Glutamatergic neuron (in vitro differentiated cells): Measurements from ENCODE around the gene ITFG1. TPM values are rescaled to one million over a fixed set of nuclear protein-coding genes. Genes with fewer than 3 reads are reported as not detected.

Source experiments
- DNase-seq: peaks from one replicate; pipeline ENCODE4 v3.0.0; 2022
- H3K27ac Mint-ChIP-seq: one replicate; pipeline ENCODE4 v1.8.0; 2020; ENCODE audit warnings: mild to moderate bottlenecking, mixed read lengths, inconsistent platforms; ENCODE audit not compliant: unreplicated experiment
- H3K27me3 Mint-ChIP-seq: one replicate; pipeline ENCODE4 v1.8.0; 2020; ENCODE audit warnings: mild to moderate bottlenecking, moderate library complexity, mixed read lengths, inconsistent platforms; ENCODE audit not compliant: unreplicated experiment
- H3K36me3 Mint-ChIP-seq: one replicate; pipeline ENCODE4 v1.8.0; 2020; ENCODE audit warnings: mild to moderate bottlenecking, mixed read lengths, inconsistent platforms; ENCODE audit not compliant: unreplicated experiment
- H3K4me1 Mint-ChIP-seq: one replicate; pipeline ENCODE4 v1.8.0; 2020; ENCODE audit warnings: mild to moderate bottlenecking, low read depth, mixed read lengths, inconsistent platforms; ENCODE audit not compliant: unreplicated experiment
- H3K4me3 Mint-ChIP-seq: one replicate; pipeline ENCODE4 v1.8.0; 2020; ENCODE audit warnings: mild to moderate bottlenecking, mixed read lengths, inconsistent platforms; ENCODE audit not compliant: unreplicated experiment
- H3K9me3 Mint-ChIP-seq: one replicate; pipeline ENCODE4 v1.8.0; 2020; ENCODE audit warnings: mild to moderate bottlenecking, moderate library complexity, mixed read lengths, inconsistent platforms; ENCODE audit not compliant: unreplicated experiment
- total RNA-seq: library from RNA; stranded (reverse); fragmentation: NEBNext Ultra II Directional; extraction: Animal tissue kit (Norgen Biotek cat#: 25700); gene quantifications from one replicate; pipeline ENCODE4 v1.2.1, GENCODE V29; 2021; ENCODE audit not compliant: unreplicated experiment
- TF ChIP-seq, protein P1 (sequence below): fragments of 200-600 bp; sonication (generic); IDR thresholded peaks from one replicate; pipeline ENCODE4 v1.5.0; 2021; ENCODE audit not compliant: partially characterized antibody, unreplicated experiment

Gene ITFG1
- total RNA-seq, 1 donor from 2014 or later, result 68.7 TPM

DNA sequence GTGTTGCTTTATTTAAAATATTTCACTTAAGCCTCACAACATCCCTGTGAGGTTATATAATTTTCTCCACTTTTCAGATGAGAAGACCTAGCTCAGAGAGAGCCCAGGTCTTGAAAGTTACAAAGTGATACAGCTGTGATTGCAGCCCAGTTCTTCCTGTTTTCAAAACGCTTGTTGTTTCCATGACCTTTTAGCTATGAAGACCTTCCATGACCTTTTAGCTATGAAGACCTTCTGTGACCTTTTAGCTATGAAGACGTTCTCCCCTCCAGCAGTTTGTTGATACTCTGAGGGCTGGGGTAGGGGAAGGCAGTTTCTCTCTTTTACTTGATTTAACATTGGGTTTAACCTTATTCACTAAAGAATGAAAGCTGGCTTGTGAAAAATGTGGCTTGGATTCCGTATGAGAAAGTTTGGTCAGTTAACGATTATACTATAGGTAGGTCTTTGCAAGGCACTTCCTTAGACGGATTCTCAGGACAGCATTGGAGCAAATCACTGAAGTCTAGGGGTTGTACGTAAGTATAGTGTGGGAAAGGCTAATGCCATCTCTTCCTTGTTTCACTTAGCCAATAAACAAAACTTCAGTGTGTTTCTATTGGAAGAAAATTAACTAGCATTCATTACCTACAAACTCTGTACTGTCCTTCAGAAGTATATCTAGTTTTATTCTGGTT lies 21.0 kb upstream of the ITFG1 start:
- Mint-ChIP-seq H3K36me3 (no peaks in the 10 kb centered on the region), H3K27me3 (peaks cover 3% of the 10 kb centered on the region), H3K27ac (no peak overlapping the region), H3K4me1 (peaks cover 2% of the 10 kb centered on the region), H3K4me3 (no peak overlapping the region), H3K9me3 (no peaks in the 10 kb centered on the region)
- TF ChIP-seq, protein P1, sequence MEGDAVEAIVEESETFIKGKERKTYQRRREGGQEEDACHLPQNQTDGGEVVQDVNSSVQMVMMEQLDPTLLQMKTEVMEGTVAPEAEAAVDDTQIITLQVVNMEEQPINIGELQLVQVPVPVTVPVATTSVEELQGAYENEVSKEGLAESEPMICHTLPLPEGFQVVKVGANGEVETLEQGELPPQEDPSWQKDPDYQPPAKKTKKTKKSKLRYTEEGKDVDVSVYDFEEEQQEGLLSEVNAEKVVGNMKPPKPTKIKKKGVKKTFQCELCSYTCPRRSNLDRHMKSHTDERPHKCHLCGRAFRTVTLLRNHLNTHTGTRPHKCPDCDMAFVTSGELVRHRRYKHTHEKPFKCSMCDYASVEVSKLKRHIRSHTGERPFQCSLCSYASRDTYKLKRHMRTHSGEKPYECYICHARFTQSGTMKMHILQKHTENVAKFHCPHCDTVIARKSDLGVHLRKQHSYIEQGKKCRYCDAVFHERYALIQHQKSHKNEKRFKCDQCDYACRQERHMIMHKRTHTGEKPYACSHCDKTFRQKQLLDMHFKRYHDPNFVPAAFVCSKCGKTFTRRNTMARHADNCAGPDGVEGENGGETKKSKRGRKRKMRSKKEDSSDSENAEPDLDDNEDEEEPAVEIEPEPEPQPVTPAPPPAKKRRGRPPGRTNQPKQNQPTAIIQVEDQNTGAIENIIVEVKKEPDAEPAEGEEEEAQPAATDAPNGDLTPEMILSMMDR, result no peak
- DNase-seq, result no peak

DNA sequence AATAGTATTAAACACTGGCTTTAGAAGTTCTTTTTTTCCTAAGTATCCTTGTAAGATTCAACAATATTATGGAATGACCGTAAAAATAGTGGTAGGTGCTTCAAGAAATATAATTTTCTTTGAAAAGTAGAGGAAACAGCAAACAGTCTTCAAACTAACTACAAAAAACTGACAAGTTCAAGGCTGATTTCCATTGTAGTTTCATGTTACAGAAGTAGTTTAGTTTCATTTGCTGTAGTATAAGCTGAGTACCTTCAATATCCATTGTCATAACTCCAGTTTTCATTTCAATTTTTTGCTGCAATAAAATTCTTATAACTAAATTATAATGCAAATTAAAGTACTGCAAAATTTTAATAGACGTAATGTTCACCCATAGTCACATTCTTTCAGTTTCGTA lies 19.5 kb upstream of the ITFG1 start:
- H3K4me1 Mint-ChIP-seq, result peaks cover 2% of the 10 kb centered on the region
- H3K9me3 Mint-ChIP-seq, result no peaks in the 10 kb centered on the region

DNA sequence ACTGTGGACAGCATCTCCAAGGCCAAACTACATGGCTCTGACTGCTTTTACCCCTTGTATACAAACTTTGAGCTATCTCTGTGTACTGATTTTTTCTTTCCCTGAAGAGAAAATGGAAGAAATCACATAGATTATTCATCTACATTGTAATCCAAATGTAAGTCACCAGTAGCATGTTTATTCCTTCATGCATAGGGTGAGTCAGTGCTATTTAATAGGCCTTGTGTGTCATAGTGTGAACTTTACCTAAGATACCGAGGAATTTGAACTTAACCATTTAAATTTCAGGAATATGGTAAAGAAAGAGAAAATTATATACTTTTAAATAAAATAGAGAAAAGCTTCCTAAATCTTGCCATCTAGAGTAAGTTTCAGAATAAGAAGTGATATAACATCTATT lies 16.8 kb upstream of the ITFG1 start:
- no peaks in the 10 kb centered on the region for H3K36me3 Mint-ChIP-seq
- no peaks in the 10 kb centered on the region for H3K9me3 Mint-ChIP-seq
- no peak overlapping the region for H3K4me3 Mint-ChIP-seq
- peaks cover 2% of the 10 kb centered on the region for H3K4me1 Mint-ChIP-seq
- TF ChIP-seq, protein P1, result no peak
- no peak overlapping the region for H3K27ac Mint-ChIP-seq
- no peak for DNase-seq
- H3K27me3 Mint-ChIP-seq, result peaks cover 3% of the 10 kb centered on the region

More for the DNA sequence above, 19.5 kb upstream of the ITFG1 start:
- Mint-ChIP-seq H3K27me3 (peaks cover 3% of the 10 kb centered on the region), H3K27ac (no peak overlapping the region), H3K4me3 (no peak overlapping the region), H3K36me3 (no peaks in the 10 kb centered on the region)
- TF ChIP-seq, protein P1, result no peak
- DNase-seq, result no peak

DNA sequence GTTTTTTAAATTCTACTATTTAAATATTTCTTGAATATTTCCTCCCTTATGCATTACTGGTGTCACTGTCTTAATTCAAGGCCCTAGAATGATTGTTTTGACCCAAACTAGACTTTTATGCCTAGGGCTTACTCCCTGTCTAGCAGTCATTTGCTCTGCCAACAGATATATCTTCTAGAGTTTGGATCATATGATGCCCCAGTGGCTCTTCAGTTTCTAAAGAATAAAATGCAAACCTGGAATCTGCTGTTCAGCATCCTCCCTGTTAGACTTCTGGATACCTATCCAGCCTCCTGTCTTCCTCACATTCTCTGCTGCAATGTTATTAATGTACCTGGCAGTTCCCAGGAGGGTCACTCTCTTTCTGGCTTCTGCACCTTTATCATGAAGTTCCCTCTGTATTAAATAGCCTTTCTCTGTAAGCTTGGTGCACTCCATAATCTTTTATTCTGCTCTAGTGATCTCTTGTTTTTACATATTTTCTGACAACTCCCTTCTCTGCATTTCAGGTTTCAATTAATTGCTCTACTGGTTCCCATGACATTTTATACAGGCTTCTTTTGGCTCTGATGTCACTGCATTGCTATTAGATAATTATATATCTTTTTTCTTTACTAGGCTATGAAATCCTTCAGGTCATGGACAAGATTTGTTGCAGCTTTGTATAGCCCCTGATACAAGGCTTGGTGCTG lies 15.9 kb upstream of the ITFG1 start:
- H3K27me3 Mint-ChIP-seq, result peaks cover 3% of the 10 kb centered on the region
- H3K4me1 Mint-ChIP-seq, result peaks cover 2% of the 10 kb centered on the region
- no peaks in the 10 kb centered on the region for H3K36me3 Mint-ChIP-seq
- no peak overlapping the region for H3K4me3 Mint-ChIP-seq
- no peak for DNase-seq
- no peaks in the 10 kb centered on the region for H3K9me3 Mint-ChIP-seq
- TF ChIP-seq, protein P1, result no peak
- H3K27ac Mint-ChIP-seq, result no peak overlapping the region

DNA sequence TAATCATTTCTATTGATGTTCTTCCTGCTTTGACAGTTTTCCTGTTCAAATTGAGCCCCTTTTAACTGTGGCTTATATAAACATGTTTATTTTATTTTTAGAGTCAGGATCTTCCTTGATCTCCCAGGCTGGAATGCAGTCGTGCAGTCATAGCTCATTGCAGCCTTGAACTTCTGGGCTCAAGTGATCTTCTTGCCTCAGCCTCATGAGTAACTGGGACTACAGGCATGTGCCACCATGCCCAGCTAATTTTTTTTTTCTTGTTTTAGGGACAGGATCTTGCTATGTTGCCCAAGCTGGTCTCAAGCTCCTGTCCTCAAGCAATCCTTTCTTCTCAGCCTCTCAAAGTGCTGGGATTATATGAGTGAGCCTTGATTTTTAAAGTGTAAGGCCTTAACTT lies 14.9 kb upstream of the ITFG1 start:
- no peak overlapping the region for H3K4me3 Mint-ChIP-seq
- H3K4me1 Mint-ChIP-seq, result peaks cover 2% of the 10 kb centered on the region
- H3K36me3 Mint-ChIP-seq, result no peaks in the 10 kb centered on the region
- H3K27me3 Mint-ChIP-seq, result peaks cover 3% of the 10 kb centered on the region
- H3K9me3 Mint-ChIP-seq, result no peaks in the 10 kb centered on the region
- TF ChIP-seq, protein P1, result no peak
- no peak overlapping the region for H3K27ac Mint-ChIP-seq
- no peak for DNase-seq
